ENCODE data around the gene ACTR1B. TPM values are rescaled to one million over a fixed set of nuclear protein-coding genes. Genes with fewer than 3 reads are reported as not detected.

The ACTR1B gene
- total and polyA plus RNA-seq, 2 experiments from 2014 or later, result 53.4 to 65.8 TPM

GRCh38 chr2:97662895-97663625, 784 bp downstream of the ACTR1B start:
- H3K27me3 ChIP-seq (replicated peaks; ENCODE audit: insufficient read depth), result no peaks in the 10 kb centered on the region
- peak overlapping the region; percentile 77 for H3K4me3 ChIP-seq
- peaks cover 14% of the 10 kb centered on the region for H3K4me1 ChIP-seq (ENCODE audit: insufficient read depth)
- peak overlapping the region; percentile 98 for H3K27ac ChIP-seq
- in situ Hi-C loops (cut with MboI), result no loop called here
- peak; percentile 93 for DNase-seq
- TF ChIP-seq EZH2phosphoT487 (IDR thresholded peaks at IDR 0.05; ENCODE audit: insufficient read depth, low read depth) (no peak), EZH2 (IDR thresholded peaks at IDR 0.05; ENCODE audit: insufficient read depth, poor library complexity, severe bottlenecking) (no peak)
- no peaks in the 10 kb centered on the region for H4K20me1 ChIP-seq (ENCODE audit: insufficient read depth)
- H3K36me3 ChIP-seq (ENCODE audit: low read depth), result no peaks in the 10 kb centered on the region
- WGBS, 2 experiments (ENCODE audit: low coverage in 1 of 2, low lambda C conversion rate in 2 of 2, missing lambda C conversion rate in 2 of 2), result 0% methylated on average over 13 to 24 of the region's 24 CpGs
- H3K79me2 ChIP-seq (ENCODE audit: insufficient read depth), result peaks cover 40% of the 10 kb centered on the region
- no peaks in the 10 kb centered on the region for H3K9me2 ChIP-seq (ENCODE audit: insufficient read depth)
- H3K4me2 ChIP-seq (ENCODE audit: unreplicated experiment), result peak overlapping the region; percentile 97
- no peaks in the 10 kb centered on the region for H3K9me3 ChIP-seq (ENCODE audit: low read depth)
- H2AFZ ChIP-seq, result peak overlapping the region; percentile 80
- H3K9ac ChIP-seq, result peak overlapping the region; percentile 86
- H3F3A ChIP-seq (ENCODE audit: insufficient read depth), result peaks cover 20% of the 10 kb centered on the region

GRCh38 chr2:97662386-97662894, 1.4 kb downstream of the ACTR1B start:
- peak overlapping the region; percentile 97 for H3K4me2 ChIP-seq (ENCODE audit: unreplicated experiment)
- H3K4me1 ChIP-seq (ENCODE audit: insufficient read depth), result peaks cover 14% of the 10 kb centered on the region
- TF ChIP-seq EZH2 (IDR thresholded peaks at IDR 0.05; ENCODE audit: insufficient read depth, poor library complexity, severe bottlenecking) (no peak), EZH2phosphoT487 (IDR thresholded peaks at IDR 0.05; ENCODE audit: insufficient read depth, low read depth) (no peak)
- peaks cover 20% of the 10 kb centered on the region for H3F3A ChIP-seq (ENCODE audit: insufficient read depth)
- peak overlapping the region; percentile 77 for H3K4me3 ChIP-seq
- no peaks in the 10 kb centered on the region for H3K27me3 ChIP-seq (replicated peaks; ENCODE audit: insufficient read depth)
- peak overlapping the region; percentile 86 for H3K9ac ChIP-seq
- H3K9me2 ChIP-seq (ENCODE audit: insufficient read depth), result no peaks in the 10 kb centered on the region
- peaks cover 40% of the 10 kb centered on the region for H3K79me2 ChIP-seq (ENCODE audit: insufficient read depth)
- no peaks in the 10 kb centered on the region; the same call in 1 of the 2 replicates for H3K36me3 ChIP-seq (ENCODE audit: low read depth)
- WGBS, 2 experiments (ENCODE audit: low coverage in 1 of 2, low lambda C conversion rate in 2 of 2, missing lambda C conversion rate in 2 of 2), result 32 to 38% methylated on average over 12 of the region's 12 CpGs
- H4K20me1 ChIP-seq (ENCODE audit: insufficient read depth), result no peaks in the 10 kb centered on the region
- in situ Hi-C loops (cut with MboI), result no loop called here
- H3K27ac ChIP-seq, result peak overlapping the region; percentile 98
- peak overlapping the region; percentile 80 for H2AFZ ChIP-seq
- no peaks in the 10 kb centered on the region for H3K9me3 ChIP-seq (ENCODE audit: low read depth)
- DNase-seq, result no peak

- Histone ChIP-seq H3K9ac (no peak overlapping the region), H3K9me3 (ENCODE audit: low read depth) (no peaks in the 10 kb centered on the region), H3K4me3 (peak overlapping the region; percentile 77; the same call in 1 of the 2 replicates), H3K27ac (peak overlapping the region; percentile 98; the same call in 1 of the 2 replicates), H3K27me3 (replicated peaks; ENCODE audit: insufficient read depth) (no peaks in the 10 kb centered on the region), H4K20me1 (ENCODE audit: insufficient read depth) (no peaks in the 10 kb centered on the region), H3K36me3 (ENCODE audit: low read depth) (no peaks in the 10 kb centered on the region; the same call in 1 of the 2 replicates), H3F3A (ENCODE audit: insufficient read depth) (peaks cover 20% of the 10 kb centered on the region), H3K4me1 (ENCODE audit: insufficient read depth) (peaks cover 14% of the 10 kb centered on the region), H3K4me2 (ENCODE audit: unreplicated experiment) (peak overlapping the region; percentile 97), H3K9me2 (ENCODE audit: insufficient read depth) (no peaks in the 10 kb centered on the region), H3K79me2 (ENCODE audit: insufficient read depth) (peaks cover 40% of the 10 kb centered on the region), H2AFZ (no peak overlapping the region)
- in situ Hi-C loops (cut with MboI), result no loop called here
- no peak for DNase-seq
- WGBS, 2 experiments (ENCODE audit: low coverage in 1 of 2, low lambda C conversion rate in 2 of 2, missing lambda C conversion rate in 2 of 2), result 58 to 61% methylated on average over 6 of the region's 6 CpGs
- TF ChIP-seq EZH2phosphoT487 (IDR thresholded peaks at IDR 0.05; ENCODE audit: insufficient read depth, low read depth) (no peak), EZH2 (IDR thresholded peaks at IDR 0.05; ENCODE audit: insufficient read depth, poor library complexity, severe bottlenecking) (no peak)
Observed at GRCh38 chr2:97661927-97662326, 1.9 kb downstream of the ACTR1B start.

- Histone ChIP-seq H3K27ac (no peak overlapping the region), H3K79me2 (ENCODE audit: insufficient read depth) (peaks cover 40% of the 10 kb centered on the region), H3K4me3 (no peak overlapping the region), H2AFZ (no peak overlapping the region), H3F3A (ENCODE audit: insufficient read depth) (peaks cover 20% of the 10 kb centered on the region), H3K9ac (no peak overlapping the region), H3K27me3 (replicated peaks; ENCODE audit: insufficient read depth) (no peaks in the 10 kb centered on the region), H3K9me2 (ENCODE audit: insufficient read depth) (no peaks in the 10 kb centered on the region), H3K4me2 (ENCODE audit: unreplicated experiment) (no peak overlapping the region), H3K9me3 (ENCODE audit: low read depth) (no peaks in the 10 kb centered on the region), H4K20me1 (ENCODE audit: insufficient read depth) (no peaks in the 10 kb centered on the region), H3K4me1 (ENCODE audit: insufficient read depth) (peaks cover 14% of the 10 kb centered on the region), H3K36me3 (ENCODE audit: low read depth) (no peaks in the 10 kb centered on the region; the same call in 1 of the 2 replicates)
- no peak for TF ChIP-seq EZH2phosphoT487 (IDR thresholded peaks at IDR 0.05; ENCODE audit: insufficient read depth, low read depth)
- no peak for TF ChIP-seq EZH2 (IDR thresholded peaks at IDR 0.05; ENCODE audit: insufficient read depth, poor library complexity, severe bottlenecking)
- DNase-seq, result no peak
- WGBS, 2 experiments (ENCODE audit: low coverage in 1 of 2, low lambda C conversion rate in 2 of 2, missing lambda C conversion rate in 2 of 2), result 84 to 90% methylated on average over 17 to 18 of the region's 18 CpGs
- in situ Hi-C loops (cut with MboI), result no loop called here
Observed at GRCh38 chr2:97660775-97661389, 3.0 kb downstream of the ACTR1B start.
